GM21367 (cell line): ENCODE results near the gene GPR150.
"Not testable (repeated sequence)": the region's sequence is repeated elsewhere in the genome, so short reads cannot be mapped to it uniquely, and the experiment has no call there.

Experiments used
- ATAC-seq: cut with Tn5 transposase; IDR thresholded peaks from one replicate; pipeline ENCODE4 v1.9.1; 2021; ENCODE audit not compliant: unreplicated experiment

GPR150 gene

DNA sequence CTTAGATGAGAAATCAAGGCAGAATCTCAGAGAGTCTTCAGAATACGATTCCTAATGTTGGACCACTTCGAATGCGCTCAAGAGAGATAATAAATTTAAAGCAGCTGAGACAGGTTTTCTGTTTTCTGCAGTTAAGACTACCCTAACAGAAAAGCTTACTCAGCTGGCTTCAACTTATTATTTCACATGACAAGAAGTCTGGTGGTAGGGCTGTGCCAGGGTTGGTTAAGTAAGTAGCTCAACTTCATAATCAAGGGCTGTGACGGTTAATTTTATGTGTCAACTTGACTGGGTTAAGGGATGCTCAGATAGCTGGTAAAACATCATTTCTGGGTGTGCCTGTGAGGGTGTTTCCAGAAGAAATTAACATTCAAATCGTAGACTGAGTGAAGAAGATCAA lies 3.8 kb downstream of the GPR150 start:
- no peak for ATAC-seq

DNA sequence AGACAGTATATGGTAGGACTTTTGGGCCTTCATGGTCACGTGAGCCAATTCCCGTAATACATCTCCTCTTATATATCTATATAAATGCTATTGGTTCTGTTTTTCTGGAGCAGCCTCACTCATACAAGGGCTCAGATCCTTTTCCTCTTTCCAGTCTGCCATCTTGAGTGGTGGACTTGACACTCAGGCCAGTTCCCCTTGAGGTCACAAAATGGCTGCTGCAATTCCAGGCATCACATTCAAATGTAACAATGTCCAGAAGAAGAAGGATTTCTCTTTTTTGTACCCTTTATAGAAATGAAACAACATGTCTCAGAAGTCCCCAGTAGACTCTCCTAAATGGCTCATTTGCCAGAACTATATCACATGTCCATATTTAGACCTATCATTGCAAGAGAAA lies 4.5 kb downstream of the GPR150 start:
- ATAC-seq: no peak

DNA sequence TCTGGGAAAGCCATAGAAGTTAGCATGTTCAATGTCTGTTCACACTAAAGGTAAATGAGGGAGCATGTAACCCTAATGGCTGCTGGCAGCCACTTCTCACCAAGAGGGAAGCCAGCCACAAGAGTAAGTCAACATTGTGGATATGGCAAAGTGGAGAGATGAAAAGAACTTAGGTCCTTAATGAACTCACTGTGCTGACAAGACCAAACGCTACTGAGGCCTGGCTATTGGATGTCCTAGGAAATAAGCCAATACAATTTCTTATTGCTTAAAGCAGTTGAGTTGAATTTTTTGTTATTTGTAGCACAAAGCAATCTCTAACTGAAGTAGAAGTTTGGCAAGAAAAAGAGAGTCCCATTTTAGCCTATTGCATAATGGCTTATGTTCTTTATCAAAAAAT lies 6.8 kb downstream of the GPR150 start:
- no peak for ATAC-seq

DNA sequence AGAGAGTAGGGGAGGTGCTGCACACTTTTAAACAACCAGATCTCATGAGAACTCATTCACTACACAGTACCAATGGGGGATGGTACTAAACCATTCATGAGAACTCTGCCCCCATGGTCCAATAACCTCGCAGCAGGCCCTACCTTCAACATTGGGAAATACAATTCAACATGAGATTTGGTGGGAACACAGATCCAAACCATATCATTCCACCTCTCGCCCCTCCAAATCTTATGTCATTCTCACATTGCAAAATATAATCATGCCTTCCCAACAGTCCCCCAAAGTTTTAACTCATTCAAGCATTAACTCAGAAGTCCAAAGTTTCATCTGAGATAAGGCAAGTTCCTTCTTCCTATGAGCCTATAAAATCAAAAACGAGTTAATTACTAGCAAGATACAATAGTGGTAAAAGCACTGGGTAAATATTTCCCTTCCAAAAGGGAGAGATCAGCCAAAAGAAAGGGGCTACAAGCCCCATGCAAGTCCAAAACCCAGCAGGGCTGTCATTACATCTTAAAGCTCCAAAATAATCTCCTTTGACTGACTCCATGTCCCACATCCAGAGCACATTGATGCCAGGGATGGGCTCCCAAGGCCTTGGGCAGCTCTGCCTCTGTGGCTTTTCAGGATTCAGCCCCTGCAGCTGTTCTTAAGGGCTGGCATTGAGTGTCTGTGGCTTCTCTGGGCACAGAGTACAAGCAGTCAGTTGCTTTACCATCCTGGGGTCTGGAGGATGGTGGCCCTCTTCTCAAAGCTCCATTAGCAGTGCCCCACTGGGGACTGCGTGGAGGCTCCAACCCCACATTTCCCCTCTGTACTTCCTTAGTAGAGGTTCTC lies 8.3 kb downstream of the GPR150 start:
- ATAC-seq: no peak

- ATAC-seq: no peak
Observed at GRCh38 chr5:95628933-95629332, 9.0 kb downstream of the GPR150 start.

GRCh38 chr5:95630394-95630917 lies 10.6 kb downstream of the GPR150 start:
- ATAC-seq: no peak

DNA sequence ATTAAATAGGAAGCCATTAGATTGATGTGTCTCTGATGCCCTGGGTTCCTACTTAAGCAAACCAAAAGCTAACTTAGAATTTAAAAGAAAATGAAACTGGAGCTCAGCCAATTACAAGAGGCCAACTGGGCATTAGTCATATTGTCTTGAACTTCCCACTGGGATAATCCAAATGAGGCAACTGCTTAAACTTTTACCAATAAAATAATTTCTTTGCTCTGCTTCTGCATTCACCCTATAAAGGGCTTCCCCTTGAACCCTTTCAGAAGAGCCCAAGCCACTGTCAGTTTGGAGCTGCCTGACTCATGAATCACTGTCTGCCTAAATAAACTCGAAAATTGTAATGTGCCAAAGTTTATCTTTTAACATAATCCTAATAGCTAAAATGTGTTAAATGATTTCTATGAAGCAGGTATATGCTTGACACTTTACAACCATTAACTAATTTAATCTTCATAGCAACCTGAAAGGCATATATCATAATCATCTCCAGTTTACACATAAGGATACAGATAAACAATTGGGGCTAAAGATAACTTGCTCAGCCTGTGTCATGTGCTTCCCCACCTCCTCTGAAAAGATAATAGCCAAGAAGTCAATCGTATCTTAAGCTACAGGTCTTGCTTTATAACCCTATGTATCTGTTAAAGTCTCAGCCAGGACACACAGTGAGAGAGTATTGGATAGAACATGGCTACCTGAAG lies 11.5 kb downstream of the GPR150 start:
- no peak for ATAC-seq

DNA sequence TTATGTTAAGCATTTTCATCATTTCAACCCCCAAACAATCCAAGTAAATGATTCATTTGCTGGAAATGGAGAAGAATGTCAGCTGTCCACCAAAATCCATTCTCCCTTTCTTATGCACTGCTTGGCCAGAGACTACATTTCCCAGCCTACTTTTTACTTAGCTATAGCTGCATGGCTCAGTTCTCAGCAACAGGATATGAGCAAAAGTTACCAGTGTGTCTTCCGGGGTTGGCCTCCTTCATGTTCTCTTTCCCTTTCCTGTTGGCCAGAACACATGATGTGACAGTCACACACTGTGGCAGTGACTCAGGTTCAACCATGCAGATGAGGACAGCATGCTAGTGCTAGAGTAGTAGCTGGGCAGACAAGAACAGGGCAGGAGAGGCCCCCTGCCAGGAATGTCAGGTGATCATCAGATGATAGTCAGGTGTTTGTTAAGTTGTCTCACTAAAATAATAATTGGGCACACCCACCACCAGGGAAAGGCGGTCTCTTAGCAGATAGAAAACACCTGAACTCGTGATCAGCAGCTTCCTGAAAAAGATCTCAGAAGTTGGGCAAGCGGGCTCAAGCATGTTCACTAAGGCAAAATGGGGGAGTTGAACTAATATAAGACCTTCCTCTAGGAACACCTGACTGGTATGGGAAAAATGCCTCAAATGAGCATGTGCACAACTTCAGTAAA lies 12.2 kb downstream of the GPR150 start:
- peak; percentile 96 for ATAC-seq

- ATAC-seq: not testable (repeated sequence)
Observed at GRCh38 chr5:95632942-95633341, 13.1 kb downstream of the GPR150 start.

DNA sequence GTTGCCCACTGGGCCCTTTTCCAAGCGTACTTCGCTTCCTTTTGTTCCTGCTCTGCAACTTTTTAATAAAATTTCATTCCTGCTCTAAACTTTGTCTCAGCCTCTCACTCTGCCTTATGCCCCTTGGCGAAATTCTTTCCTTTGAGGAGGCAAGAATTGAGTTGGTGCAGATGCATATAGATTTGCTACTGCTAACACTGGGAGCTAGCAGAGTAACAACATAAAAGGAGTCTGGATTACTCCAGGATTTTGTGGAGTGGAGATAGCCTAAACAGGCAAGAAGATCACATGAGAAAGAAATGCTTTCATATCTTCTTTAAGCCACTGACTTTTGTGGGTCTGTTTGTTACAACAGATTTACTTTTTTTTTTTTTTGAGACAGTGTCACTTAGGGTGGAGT lies 13.8 kb downstream of the GPR150 start:
- ATAC-seq: no peak

DNA sequence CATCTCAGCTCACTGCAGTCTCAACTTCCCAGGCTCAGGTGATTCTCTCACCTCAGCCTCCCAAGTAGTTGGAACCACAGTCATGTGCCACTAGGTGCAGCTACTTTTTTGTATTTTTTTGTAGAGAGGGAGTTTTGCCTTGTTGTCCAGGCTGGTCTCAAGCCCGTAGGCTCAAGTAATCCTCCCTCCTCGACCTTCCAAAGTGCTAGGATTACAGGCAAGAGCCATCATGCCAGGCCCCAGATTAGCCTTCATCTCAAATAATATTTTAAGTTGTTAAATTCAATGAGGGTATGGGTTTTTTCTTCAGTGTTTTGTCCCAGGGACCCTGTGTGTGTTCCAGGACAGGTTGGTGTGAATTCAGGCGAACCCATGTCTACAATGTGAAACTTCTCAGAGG lies 14.2 kb downstream of the GPR150 start:
- no peak for ATAC-seq

- no peak for ATAC-seq
Observed at GRCh38 chr5:95638632-95639031, 18.7 kb downstream of the GPR150 start.

GRCh38 chr5:95641741-95642220 lies 21.9 kb downstream of the GPR150 start:
- no peak for ATAC-seq

DNA sequence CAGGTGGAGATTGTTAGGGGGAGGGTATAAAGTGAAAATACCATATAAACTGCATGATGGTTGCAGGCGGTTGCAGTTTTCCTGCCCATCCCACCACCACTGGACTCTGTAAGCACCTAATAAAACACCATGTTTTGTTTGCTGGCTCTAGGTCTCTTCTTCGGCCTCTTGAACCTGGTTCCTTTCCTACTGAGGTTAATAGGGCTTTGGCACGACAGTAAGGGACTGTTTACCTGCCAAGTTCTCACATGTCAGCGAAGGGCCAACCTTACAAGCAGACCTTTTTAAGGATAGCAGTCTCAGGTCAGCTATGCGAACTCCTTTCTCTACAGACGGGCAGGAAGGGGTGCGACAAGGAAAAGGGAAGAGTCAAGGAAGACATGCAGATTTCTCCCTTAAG lies 23.3 kb downstream of the GPR150 start:
- no peak for ATAC-seq

DNA sequence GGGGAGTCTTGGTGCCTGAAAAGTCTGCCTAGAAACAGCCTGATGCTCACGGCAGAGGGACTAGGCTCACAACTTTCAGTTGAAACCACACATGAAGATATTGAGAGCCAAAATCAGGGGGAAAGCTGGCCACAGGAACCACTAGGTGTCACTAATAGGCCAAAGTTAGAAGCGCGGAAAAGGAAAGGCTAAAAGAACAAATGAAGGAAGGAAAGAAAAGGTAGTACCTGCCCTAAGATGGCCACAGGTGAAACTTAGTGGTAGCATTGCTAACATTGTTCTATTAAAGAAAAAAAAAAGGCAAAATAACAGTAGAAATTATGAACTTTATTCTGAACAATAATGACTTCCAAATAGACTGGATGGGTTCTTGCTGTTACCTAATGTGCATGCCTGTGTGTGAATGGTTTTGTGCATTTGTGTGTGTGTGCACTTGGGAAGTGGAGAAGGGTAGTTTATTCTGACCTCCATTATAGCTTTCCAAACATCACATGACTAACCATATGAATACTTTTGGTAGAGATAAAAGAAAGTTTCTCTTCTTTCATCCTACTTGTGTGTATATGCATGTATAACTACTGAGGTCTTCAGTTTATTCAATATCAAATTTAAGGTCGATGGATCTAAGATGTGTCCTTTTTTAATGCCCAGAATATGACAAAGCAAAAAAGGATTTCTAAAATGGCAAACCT lies 24.6 kb downstream of the GPR150 start:
- peak; percentile 44 for ATAC-seq

- ATAC-seq: not testable (repeated sequence)
Observed at GRCh38 chr5:95646226-95646568, 26.3 kb downstream of the GPR150 start.

- peak; percentile 93 for ATAC-seq
Observed at GRCh38 chr5:95646569-95647431, 26.9 kb downstream of the GPR150 start, which contains the start of gene RFESD. Gene RFESD (plus strand): TSS chr5:95646777. CDS start chr5:95652272, 5,495 bp downstream.

- no peak for ATAC-seq
Observed at GRCh38 chr5:95647886-95648860, 28.3 kb downstream of the GPR150 start.

GRCh38 chr5:95649274-95649673 lies 29.4 kb downstream of the GPR150 start:
- no peak for ATAC-seq
